NCI-H1105 (cell line): ENCODE results near the gene KCNQ1.

Experiments used
- DNase-seq: peaks from one replicate; lab custom pipeline; 2025; lab: John Stamatoyannopoulos, UW

KCNQ1 gene

DNA sequence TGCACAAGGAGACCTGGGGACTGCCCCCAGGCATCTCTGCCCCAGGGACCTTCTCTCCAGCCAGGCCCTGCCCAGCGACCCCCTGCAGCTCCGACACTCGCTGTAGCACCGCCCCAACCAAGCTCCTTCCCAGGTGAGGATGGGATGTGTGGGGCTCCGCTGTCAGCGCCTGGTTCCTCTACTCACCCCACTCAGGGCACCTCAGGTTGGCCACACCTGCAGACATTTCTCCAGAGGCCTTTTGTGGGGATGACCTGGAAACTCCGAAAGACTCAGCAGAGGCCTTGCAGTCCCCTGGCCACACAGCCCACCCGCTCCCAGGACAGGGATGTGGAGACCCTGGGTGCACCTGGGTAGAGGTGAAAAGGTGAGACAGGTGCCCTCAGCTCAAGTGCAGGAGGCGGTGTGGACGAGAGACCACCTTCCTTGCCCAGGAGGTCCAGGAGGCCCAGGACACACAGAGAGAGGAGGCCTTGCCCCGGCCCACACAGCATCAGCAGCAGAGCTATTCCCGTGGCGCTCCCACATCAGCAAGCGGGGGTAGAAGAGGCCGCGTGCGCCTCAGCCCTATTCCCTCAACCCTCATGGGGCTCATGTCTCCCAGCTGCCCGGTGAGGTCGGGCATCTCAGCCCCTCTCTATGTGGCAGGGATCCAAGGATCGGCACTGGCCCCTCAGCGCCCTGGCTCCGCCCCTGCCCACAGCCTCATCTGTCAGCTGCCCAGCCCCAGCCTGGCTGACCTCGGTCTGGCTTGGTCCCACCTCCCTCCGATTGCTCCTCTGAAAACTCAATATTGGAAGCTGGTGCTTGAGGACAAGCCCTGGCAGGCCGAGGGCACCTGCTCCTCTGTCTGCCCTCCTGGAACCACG, 21.4 kb upstream of the KCNQ1 start:
- no peak for DNase-seq

DNA sequence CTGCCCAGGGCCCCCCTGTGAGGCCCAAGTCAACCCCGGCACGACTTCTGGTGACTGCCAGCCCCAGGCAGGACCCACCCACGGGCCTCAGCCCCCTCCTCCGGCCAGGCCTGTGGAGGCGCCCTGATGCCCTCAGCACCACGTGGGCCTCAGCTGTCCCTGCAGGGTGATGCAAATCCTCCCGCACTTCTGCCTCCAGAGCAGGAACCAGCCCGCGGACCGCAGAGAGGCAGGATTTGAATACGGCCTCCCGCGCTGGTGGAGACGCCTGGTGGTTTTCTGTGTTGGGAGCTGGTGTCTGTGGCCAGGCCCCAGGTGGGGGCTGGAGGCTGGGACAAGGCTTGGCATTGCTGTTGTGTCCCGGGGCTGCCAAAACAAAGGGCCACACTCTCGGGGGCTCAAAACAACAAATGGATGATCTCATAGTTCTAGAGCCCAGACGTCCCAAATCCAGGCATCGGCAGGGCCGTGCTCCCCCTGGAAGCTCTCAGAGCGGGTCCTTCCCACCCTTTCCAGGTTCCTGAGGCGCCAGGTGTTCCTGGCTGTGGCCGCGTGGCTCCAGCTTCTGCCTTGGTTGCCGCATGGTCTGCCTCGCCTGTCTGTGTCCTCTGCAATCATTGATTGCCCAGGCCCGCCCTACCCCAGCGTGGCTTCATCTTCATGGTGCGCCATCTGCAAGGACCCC, 19.9 kb upstream of the KCNQ1 start:
- DNase-seq = no peak

DNA sequence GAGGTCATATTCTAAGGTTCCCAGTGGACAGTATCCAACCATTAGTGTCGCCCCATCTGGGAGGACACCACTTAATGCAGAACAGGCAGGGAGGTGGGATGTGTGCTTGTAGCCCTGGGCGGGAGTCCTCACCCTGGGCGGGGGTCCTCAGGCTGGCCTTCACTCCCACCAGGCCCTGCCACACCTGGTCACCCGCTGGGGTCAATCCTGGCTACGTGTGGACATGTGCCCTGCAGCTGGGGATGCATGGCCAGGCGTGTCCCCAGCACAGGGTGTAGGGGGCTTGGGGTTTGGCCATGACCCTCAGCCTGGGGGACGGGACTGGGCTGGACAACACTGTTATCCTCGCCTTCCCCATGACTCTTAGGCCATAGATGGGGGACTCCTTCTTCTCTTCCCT, 19.3 kb upstream of the KCNQ1 start:
- DNase-seq = no peak

GRCh38 chr11:2426221-2426620, 18.6 kb upstream of the KCNQ1 start:
- DNase-seq = no peak

GRCh38 chr11:2426826-2427521, 17.8 kb upstream of the KCNQ1 start:
- DNase-seq = no peak

GRCh38 chr11:2427721-2428321, 17.0 kb upstream of the KCNQ1 start:
- DNase-seq = no peak

DNA sequence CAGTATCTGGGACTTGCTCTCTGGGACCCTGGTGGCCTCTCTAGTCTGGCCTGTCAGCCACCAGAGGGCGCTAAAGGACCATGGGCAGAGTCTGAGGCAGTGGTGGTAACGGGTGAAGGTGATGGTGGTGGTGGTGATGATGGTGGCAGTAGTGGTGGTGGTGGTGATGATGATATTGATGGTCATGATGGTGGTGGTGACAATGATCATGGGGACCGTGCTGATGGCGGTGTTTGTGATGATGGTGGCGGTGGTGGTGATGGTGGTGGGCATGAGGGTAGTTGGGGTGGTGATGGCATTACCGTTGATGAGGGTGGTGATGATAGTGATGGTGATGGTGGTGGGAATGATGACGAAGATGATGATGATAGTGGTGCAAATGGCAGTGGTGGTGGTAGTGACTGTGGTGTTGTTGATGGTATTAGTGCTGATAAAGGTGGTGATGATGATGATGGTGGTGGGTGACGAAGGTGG, 16.4 kb upstream of the KCNQ1 start:
- peak; percentile 47 for DNase-seq

DNA sequence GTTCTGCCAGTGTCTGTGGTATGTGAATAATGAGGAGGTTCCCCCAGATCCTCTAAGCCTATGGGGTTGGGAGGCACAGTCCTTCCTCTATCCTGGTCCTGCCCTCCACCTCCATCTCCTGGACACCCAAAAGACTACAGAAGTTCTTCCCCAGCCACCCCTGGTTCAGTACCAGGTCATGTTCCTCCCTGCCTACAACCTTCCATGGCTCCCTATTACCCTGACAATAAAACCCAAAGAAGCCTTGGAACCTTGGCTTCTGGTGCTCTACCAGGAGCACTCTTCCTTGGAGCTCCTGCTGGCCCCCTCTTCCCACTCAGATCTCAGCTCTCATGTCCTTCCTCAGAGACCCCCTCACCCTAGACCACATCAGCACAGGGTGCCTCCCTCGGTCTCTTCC, 13.4 kb upstream of the KCNQ1 start:
- DNase-seq = no peak

- no peak for DNase-seq
Measured at GRCh38 chr11:2432171-2432621, 12.6 kb upstream of the KCNQ1 start.

DNA sequence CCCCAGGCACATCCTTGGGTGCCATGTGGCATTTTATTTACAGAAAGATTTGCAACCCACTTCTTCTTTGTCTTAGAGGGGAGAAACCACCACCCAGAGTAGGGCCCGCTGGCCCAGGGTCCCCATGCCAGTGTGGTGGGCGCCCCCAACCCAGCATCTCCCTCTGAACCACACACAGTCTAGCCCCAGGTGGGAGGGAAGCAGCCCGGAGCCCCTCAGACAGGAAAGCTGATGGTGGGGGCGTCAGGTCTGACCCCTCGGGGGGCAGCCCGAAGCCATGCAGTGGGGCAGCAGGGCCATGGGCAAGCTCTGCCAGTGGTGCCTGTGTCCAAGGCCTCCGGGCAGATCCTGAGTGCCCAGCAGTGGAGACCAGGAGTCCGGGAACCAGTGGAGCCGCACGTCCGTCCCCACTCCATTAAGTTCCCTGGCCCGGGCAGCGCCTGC, 12.2 kb upstream of the KCNQ1 start:
- no peak for DNase-seq

- DNase-seq = no peak
Measured at GRCh38 chr11:2433106-2433925, 11.5 kb upstream of the KCNQ1 start.

DNA sequence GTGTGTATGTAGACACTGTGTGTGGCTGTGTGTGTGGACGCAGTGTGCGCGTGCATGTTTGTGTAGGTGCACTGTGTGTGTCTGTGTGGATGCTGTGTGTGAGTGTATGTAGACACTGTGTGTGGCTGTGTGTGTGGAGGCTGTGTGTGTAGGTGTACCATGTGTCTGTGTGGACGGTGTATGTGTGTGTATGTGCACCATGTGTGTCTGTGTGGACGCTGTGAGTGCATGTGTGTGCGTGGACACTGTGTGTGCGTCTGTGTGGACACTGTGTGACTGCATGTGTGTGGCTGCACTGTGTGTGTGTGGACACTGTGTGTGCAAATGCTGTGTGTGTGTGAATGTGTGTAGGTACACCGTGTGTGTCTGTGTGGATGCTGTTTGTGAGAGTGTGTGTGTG, 10.8 kb upstream of the KCNQ1 start:
- DNase-seq = no peak

DNA sequence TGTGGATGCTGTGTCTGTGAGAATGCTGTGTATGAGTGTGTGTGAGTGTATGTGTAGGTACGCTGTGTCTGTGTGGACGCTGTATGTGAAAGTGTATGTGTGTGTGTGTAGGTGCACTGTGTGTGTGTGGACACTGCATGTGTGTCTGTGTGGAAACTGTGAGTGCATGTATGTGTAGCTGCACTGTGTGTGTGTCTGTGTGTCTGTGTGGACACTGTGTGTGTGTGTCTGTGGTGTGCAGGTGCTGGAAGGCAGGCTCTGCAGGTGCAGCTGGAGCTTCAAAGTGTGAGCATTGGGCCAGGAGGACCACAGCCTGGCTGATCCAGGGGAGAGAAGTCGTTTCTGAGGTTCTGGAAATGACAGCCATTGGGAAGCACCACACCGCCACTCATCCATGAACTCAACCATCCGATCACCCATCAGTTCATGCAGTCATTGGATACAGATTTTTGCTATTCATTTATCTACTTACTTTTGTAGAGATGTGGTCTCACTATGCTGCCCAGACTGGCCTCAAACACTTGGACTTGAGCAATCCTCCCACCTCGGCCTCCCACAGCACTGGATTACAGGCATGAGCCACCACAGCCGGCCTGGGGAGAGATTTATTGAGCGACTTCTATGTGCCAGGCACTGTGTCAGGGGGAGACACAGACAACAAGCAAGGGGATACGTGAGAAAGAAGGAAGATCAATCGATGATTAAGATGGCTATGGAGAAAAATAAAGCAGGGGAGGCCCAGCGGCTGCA, 10.1 kb upstream of the KCNQ1 start:
- no peak for DNase-seq

- no peak for DNase-seq
Measured at GRCh38 chr11:2435288-2436012, 9.4 kb upstream of the KCNQ1 start.

GRCh38 chr11:2436013-2436520, 8.7 kb upstream of the KCNQ1 start:
- no peak for DNase-seq

DNA sequence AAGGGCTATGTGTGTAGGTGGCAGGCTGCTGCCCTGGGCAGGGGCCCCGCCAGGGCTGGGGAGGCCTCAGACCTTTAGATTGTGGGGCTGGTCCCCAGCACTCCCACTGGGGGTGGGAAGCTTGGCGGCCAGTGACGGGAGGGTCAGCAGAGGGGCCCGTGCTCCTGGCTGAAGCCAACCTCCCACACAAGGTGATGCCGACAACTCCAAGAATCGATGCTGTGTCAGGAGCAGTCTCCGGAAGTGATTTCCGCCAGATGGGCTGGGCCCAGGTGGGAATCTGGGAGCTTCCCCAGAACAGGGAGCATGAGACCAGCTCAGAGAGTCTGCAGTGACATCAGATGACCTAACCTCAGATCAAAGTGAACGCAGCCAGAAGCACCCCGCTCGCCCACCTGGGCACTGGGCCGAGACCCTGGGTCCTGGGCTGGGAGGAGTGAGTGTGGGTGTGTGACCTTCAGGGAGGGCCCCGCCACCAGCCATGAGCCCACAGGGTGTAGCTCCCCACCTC, 8.2 kb upstream of the KCNQ1 start:
- DNase-seq = no peak

GRCh38 chr11:2437516-2437915, 7.3 kb upstream of the KCNQ1 start:
- no peak for DNase-seq

DNA sequence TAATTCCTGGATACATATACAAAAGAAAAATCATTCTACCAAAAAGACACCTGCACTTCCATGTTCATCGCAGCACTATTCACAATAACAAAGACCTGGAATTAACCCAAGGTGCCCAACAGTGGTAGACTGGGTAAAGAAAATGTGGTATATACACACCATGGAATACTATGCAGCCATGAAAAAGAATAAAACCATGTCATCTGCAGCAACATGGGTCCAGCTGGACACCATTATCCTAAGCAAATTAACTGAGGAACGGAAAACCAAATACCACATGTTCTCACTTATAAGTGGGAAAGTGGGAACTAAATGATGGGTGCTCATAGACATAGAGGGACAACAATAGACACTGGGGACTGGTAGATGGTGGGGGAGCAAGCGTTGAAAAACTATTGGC, 5.0 kb upstream of the KCNQ1 start:
- no peak for DNase-seq

- no peak for DNase-seq
Measured at GRCh38 chr11:2440646-2441045, 4.2 kb upstream of the KCNQ1 start.
